Measurements from ENCODE around the gene ERG. TPM values are rescaled to one million over a fixed set of nuclear protein-coding genes. Genes with fewer than 3 reads are reported as not detected.

ERG gene
- total and polyA plus RNA-seq, 8 donors = 1.7 to 4.6 (median 2.6) TPM

- no peak for TF ChIP-seq CTCF (IDR thresholded peaks at IDR 0.05)
- FAIRE-seq (no peak), ATAC-seq (no peak), DNase-seq (no peak)
- no peak overlapping the region for H3K27ac ChIP-seq
- no peaks in the 10 kb centered on the region for H3K9me3 ChIP-seq
- H3K36me3 ChIP-seq = no peaks in the 10 kb centered on the region
- no peak overlapping the region for H3K4me3 ChIP-seq
- no peaks in the 10 kb centered on the region for H3K4me1 ChIP-seq
- 55 to 71% methylated on average over 10 of the region's 10 CpGs for WGBS, 2 donors
- peaks cover 0 to 5% (median 0%) of the 10 kb centered on the region in 4 donors for H3K27me3 ChIP-seq
- intact Hi-C loops (cut with DNase I) = loop anchor here in 1 of 3 donors (10.0 kb wide), 2 partner anchors 221 to 631 kb away; no protein-coding TSS in a partner anchor
These were observed 5.3 kb upstream of the ERG start for GRCh38 chr21:38503583-38503982.

- no peak overlapping the region for H3K27ac ChIP-seq
- no peak for TF ChIP-seq CTCF (IDR thresholded peaks at IDR 0.05)
- ATAC-seq (no peak), DNase-seq (no peak), FAIRE-seq (no peak)
- H3K4me3 ChIP-seq = no peak overlapping the region
- 58 to 64% methylated on average over 6 of the region's 6 CpGs for WGBS, 2 donors
- peaks cover 0 to 5% (median 1%) of the 10 kb centered on the region in 4 donors for H3K27me3 ChIP-seq
- no peaks in the 10 kb centered on the region for H3K4me1 ChIP-seq
- H3K9me3 ChIP-seq = no peaks in the 10 kb centered on the region
- intact Hi-C loops (cut with DNase I) = loop anchor here in 1 of 3 donors (10.0 kb wide), 2 partner anchors 225 to 635 kb away; no protein-coding TSS in a partner anchor
- H3K36me3 ChIP-seq = no peaks in the 10 kb centered on the region
These were observed 1.8 kb upstream of the ERG start for GRCh38 chr21:38500073-38500472.

- Histone ChIP-seq H3K4me1 (no peaks in the 10 kb centered on the region), H3K27ac (no peak overlapping the region), H3K9me3 (no peaks in the 10 kb centered on the region), H3K27me3 (peaks cover 0 to 3% (median 1%) of the 10 kb centered on the region in 4 donors), H3K4me3 (no peak overlapping the region), H3K36me3 (no peaks in the 10 kb centered on the region)
- WGBS, 2 donors = 48 to 61% methylated on average over 6 of the region's 6 CpGs
- intact Hi-C loops (cut with DNase I) = no loop called here
- FAIRE-seq (no peak), ATAC-seq (no peak), DNase-seq (no peak)
- TF ChIP-seq CTCF (IDR thresholded peaks at IDR 0.05) = no peak
These were observed 1.0 kb upstream of the ERG start for GRCh38 chr21:38499296-38499695.

GRCh38 chr21:38496224-38496623, 2.1 kb downstream of the ERG start:
- peaks cover 0 to 8% (median 0%) of the 10 kb centered on the region in 4 donors for H3K27me3 ChIP-seq
- no peak overlapping the region for H3K27ac ChIP-seq
- no peaks in the 10 kb centered on the region for H3K9me3 ChIP-seq
- no peak for FAIRE-seq
- WGBS, 2 donors = 75 to 76% methylated on average over 3 of the region's 3 CpGs
- intact Hi-C loops (cut with DNase I) = no loop called here
- no peak overlapping the region for H3K4me3 ChIP-seq
- no peaks in the 10 kb centered on the region for H3K4me1 ChIP-seq
- ATAC-seq = no peak
- TF ChIP-seq CTCF (IDR thresholded peaks at IDR 0.05) = no peak
- no peak for DNase-seq
- H3K36me3 ChIP-seq = no peaks in the 10 kb centered on the region

- peaks cover 0 to 8% (median 0%) of the 10 kb centered on the region in 4 donors for H3K27me3 ChIP-seq
- ATAC-seq (no peak), FAIRE-seq (no peak), DNase-seq (no peak)
- WGBS, 2 donors = 39 to 41% methylated on average over 2 of the region's 2 CpGs
- TF ChIP-seq CTCF (IDR thresholded peaks at IDR 0.05) = no peak
- intact Hi-C loops (cut with DNase I) = no loop called here
- H3K9me3 ChIP-seq = no peaks in the 10 kb centered on the region
- H3K36me3 ChIP-seq = no peaks in the 10 kb centered on the region
- no peak overlapping the region for H3K4me3 ChIP-seq
- no peak overlapping the region for H3K27ac ChIP-seq
- no peaks in the 10 kb centered on the region for H3K4me1 ChIP-seq
These were observed 2.6 kb downstream of the ERG start for GRCh38 chr21:38495696-38496095.

All from pancreas (tissue), 10 donors.